NCI-H1048 (cell line): ENCODE measurements around the gene NANOGP8.
"Not testable (repeated sequence)": the region's sequence is repeated elsewhere in the genome, so short reads cannot be mapped to it uniquely, and the experiment has no call there.

Source experiments
- DNase-seq: peaks from one replicate; lab custom pipeline; 2025; lab: John Stamatoyannopoulos, UW

NANOGP8 gene

GRCh38 chr15:35095941-35096340 lies 10.8 kb upstream of the NANOGP8 start:
- no peak for DNase-seq

DNA sequence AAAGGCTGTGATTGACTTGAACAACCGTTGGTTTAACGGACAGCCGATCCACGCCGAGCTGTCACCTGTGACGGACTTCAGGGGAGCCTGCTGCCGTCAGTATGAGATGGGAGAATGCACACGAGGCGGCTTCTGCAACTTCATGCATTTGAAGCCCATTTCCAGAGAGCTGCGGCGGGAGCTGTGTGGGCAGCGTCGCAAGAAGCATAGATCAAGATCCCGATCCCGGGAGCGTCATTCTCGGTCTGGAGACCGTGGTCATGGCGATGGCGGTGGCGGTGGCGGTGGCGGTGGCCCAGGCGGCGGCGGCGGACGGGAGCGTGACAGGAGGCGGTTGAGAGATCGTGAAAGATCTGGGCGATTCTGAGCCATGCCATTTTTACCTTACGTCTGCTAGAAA lies 7.8 kb upstream of the NANOGP8 start:
- no peak for DNase-seq

GRCh38 chr15:35092311-35092710 lies 7.2 kb upstream of the NANOGP8 start:
- no peak for DNase-seq

- no peak for DNase-seq
Measured at GRCh38 chr15:35090104-35090807, 5.2 kb upstream of the NANOGP8 start.

DNA sequence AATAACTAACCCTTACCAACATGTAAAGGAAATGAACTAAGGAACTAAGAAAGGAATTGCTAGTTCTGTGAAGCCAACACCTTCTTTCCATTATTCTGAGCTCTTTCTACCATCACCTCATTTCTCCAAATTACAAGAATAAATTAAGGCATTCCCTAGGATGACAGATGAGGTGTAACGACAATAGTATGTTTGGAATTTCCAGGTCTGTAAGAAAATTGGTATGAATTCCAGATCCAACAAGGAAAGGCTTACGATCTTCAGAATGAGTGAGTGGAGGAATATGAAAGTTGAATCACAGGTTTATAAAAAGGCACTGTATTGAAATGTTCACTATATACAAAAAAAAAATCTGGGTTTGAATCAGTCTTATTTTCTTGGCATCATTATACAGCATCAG lies 4.5 kb upstream of the NANOGP8 start:
- DNase-seq: no peak

DNA sequence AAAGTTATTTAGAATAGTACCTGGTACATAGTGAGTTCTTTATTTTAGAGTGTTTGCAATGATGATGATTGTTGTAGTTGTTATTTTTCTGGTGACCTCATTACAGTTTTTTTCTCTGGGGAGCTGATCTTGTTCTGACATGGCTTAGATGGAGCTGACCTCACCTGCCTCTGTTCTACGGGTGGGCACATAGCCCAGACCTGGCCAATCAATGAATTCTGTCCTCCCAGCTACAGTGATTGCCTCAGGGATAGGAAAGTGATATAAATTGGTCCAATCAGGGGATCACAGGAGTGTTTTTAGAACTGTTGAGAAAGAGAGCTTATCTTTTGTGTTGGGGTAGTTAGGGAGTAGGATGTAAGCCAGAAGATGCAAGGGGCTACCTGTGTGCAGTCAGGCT lies 3.2 kb upstream of the NANOGP8 start:
- no peak for DNase-seq

GRCh38 chr15:35087759-35088158 lies 2.7 kb upstream of the NANOGP8 start:
- no peak for DNase-seq

DNA sequence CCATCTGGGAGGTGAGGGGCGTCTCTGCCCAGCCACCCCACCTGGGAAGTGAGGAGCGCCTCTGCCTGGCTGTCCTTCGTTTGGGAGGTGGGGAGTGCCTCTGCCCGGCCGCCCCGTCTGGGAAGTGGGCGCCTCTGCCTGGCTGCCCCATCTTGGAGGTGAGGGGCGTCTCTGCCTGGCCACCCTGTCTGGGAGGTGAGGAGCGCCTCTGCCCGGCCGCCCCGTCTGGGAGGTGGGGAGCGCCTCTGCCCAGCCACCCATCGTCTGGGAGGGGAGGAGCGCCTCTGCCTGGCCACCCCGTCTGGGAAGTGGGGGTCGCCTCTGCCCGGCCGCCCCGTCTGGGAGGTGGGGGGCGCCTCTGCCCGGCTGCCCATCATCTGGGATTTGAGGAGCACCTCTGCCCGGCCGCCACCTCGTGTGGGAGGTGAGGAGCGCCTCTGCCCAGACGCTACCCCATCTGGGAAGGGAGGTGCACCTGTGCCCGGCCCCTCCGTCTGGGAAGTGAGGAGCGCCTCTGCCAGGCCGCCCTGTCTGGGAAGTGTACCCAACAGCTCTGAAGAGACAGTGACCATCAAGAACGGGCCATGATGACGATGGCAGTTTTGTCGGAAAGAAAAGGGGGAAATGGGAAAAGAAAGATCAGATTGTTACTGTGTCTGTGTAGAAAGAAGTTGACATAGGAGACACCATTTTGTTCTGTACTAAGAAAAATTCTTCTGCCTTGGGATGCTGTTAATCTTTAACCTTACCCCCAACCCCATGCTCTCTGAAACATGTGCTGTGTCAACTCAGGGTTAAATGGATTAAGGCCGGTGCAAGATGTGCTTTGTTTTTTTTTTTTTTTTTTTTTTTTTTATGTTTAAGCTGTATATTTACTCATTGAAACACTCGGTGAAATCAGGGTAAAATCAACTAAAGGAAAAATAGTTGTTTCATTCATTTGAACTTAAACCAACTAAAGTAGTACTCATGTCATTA lies 2.4 kb downstream of the NANOGP8 start:
- not testable (repeated sequence) for DNase-seq

GRCh38 chr15:35081626-35082365 lies 3.3 kb downstream of the NANOGP8 start:
- not testable (repeated sequence) for DNase-seq

GRCh38 chr15:35080226-35080625 lies 4.9 kb downstream of the NANOGP8 start:
- no peak for DNase-seq

DNA sequence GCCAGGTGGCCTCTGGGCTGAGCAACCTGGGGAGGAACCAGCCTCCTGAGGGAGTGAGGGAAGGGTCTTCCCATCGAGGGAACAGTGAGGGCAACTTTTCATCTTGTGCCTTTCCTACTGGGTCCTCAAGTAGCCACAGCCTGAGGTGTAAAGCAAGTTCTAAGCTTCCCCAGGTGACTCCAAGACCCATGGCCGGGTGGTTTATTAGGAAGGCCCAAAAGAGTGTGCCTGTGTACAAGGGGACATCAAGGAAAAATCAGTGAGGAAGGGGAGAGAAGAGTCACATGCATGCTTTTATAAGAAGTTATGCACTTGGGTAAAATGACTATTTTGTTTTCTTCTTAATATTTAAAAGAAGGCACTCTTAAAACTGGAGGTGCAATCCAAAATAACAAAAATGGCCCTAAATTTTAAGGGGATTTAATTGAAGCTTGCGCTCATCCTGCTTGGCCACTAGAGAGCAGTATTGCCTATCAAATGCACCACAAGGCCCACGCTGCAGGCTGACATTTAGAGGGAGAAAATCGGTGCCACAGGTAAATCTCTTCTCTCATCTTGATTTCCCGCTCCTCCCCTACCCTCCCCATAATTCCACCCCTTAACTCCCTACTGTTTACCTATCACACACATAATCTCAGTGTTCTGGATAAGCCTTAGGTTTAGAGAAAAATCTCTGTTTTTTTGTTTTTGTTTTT lies 6.7 kb downstream of the NANOGP8 start:
- peak; percentile 19 for DNase-seq

- no peak for DNase-seq
Measured at GRCh38 chr15:35071106-35071505, 14.0 kb downstream of the NANOGP8 start.

- DNase-seq: no peak
Measured at GRCh38 chr15:35068846-35069475, 16.1 kb downstream of the NANOGP8 start.

DNA sequence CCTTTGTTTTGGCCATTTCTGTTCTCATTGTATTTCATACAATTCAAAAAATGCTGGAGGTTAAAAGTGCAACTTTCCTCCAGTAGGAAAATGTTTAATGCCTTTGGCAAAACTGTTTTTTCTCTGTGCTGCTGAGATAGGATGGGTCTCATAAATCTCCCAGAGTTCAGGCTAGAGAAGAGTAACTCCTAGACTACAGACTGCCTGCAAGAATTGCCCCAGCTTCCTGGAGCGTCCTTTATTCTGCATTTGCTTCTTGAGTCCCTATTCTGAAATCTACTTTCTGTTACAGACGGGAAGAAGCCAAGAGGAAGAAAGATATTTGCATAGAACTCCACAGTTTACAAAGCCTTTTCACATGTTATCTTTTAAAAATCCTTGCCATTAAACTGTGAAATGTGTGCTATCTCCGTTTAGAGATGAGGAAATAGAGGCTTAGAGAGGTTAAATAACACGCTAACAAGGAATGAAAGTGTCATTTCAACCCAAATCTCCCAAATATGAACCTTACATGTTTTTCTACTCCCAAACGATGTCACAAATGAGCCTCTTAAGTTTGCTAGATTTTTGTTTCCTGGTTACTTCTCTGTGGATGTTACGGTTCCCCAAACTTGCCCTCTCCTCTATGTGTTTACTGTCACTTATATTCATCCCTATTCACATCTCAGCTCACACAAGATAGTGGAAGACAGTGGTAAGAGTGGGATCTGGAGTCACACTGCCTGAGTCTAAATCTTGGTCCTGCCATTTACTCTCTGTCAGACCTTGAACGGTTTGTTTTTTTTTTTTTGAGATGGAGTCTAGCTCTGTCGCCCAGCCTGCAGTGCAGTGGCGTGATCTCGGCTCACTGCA lies 17.4 kb downstream of the NANOGP8 start:
- DNase-seq: no peak

- DNase-seq: no peak
Measured at GRCh38 chr15:35066094-35066493, 19.0 kb downstream of the NANOGP8 start.

DNA sequence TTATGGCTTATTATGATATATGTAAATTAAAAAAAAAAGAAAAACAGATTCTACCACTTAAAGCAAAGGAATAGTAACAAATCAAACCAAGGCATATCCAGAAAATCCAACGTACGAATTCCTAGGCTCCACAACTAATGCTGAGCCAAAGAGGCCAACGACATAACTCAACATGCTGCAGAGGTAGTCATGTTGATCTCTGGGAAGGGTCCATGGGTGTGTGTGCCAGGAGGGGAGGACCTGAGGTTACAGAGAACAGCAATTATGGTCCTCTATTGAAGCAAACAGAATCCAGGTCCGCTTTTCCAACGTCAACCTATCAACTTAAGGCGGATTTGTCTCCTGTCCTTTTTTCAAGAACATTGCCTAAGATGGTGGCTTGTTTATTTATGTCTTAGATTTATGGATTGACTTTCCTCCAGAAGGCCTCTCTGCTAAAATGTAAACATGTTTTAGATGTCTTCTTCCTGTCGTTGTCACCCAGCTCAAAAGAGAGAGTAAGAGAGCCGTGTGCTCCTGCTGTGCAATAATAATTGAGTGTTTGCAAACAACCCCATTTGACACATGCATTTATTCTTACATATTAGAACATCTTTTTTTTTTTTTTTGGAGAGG lies 20.4 kb downstream of the NANOGP8 start:
- no peak for DNase-seq

- DNase-seq: no peak
Measured at GRCh38 chr15:35062738-35063099, 22.4 kb downstream of the NANOGP8 start.

GRCh38 chr15:35061825-35062737 lies 23.0 kb downstream of the NANOGP8 start:
- DNase-seq: no peak
